IMR-90 (cell line): ENCODE measurements around the gene GTF2H4. TPM values are rescaled to one million over a fixed set of nuclear protein-coding genes. Genes with fewer than 3 reads are reported as not detected.

Source experiments
- ATAC-seq: fragments of 200-7000 bp; cut with Tn5 transposase; 2 replicates; pipeline ENCODE4 v1.9.1; 2020; ENCODE audit warnings: low read depth, mild to moderate bottlenecking, moderate library complexity
- BruUV-seq: library from RNA; stranded (reverse); fragments of 400-500 nt; replicated peaks from 2 replicates; lab custom pipeline; 2021; lab: Mats Ljungman, UMichigan
- CTCF ChIA-PET: fragments of 300-600 bp; formaldehyde crosslinking; extraction: SDS; loops from one replicate; lab custom pipeline; 2021; ENCODE audit warnings: antibody characterized with exemption; lab: Yijun Ruan, JAX
- POLR2A ChIA-PET: fragments of 300-600 bp; sonication (Branson Sonifier 250); formaldehyde crosslinking; loops from one replicate; lab custom pipeline; 2022; ENCODE audit warnings: antibody characterized with exemption; ENCODE audit not compliant: unreplicated experiment; lab: Charles Lee
- DNase-seq: peaks from one replicate; pipeline ENCODE4 v3.0.0; 2013
- H2AFZ ChIP-seq: replicated peaks from 2 replicates; pipeline ENCODE3; 2013; ENCODE audit warnings: low read length, mild to moderate bottlenecking; ENCODE audit not compliant: poor library complexity
- H2AK5ac ChIP-seq: 2 replicates; pipeline ENCODE4 v1.6.1; 2013; ENCODE audit warnings: low read depth, low read length, inconsistent platforms
- H2AK9ac ChIP-seq: replicated peaks from 2 replicates; pipeline ENCODE3; 2013; ENCODE audit warnings: mild to moderate bottlenecking, low read depth, low read length, moderate library complexity; ENCODE audit not compliant: poor library complexity
- H2BK120ac ChIP-seq: 2 replicates; pipeline ENCODE4 v1.6.1; 2013; ENCODE audit warnings: low read depth, low read length, inconsistent platforms
- H2BK15ac ChIP-seq: 3 replicates; pipeline ENCODE4 v1.6.1; 2013; ENCODE audit warnings: low read depth, low read length, inconsistent platforms
- H2BK20ac ChIP-seq: 2 replicates; pipeline ENCODE4 v1.6.1; 2013; ENCODE audit warnings: low read depth, mild to moderate bottlenecking, inconsistent platforms, low read length, moderate library complexity
- H2BK5ac ChIP-seq: 2 replicates; pipeline ENCODE4 v1.6.1; 2013; ENCODE audit warnings: mild to moderate bottlenecking, low read depth, low read length, inconsistent platforms; ENCODE audit not compliant: poor library complexity, severe bottlenecking
- H3K14ac ChIP-seq: replicated peaks from 2 replicates; pipeline ENCODE4 v1.6.1; 2013; ENCODE audit warnings: low read depth, low read length, inconsistent platforms
- H3K18ac ChIP-seq: 2 replicates; pipeline ENCODE4 v1.6.1; 2013; ENCODE audit warnings: low read depth, low read length, control low read depth
- H3K23ac ChIP-seq: 2 replicates; pipeline ENCODE4 v1.6.1; 2013; ENCODE audit warnings: low read depth, low read length, inconsistent platforms
- H3K27ac ChIP-seq: 2 replicates; pipeline ENCODE4 v1.5.1; 2013; ENCODE audit warnings: mild to moderate bottlenecking, control low read depth, low read length; ENCODE audit not compliant: insufficient read depth
- H3K27me3 ChIP-seq: 2 replicates; pipeline ENCODE4 v1.6.1; 2013; ENCODE audit warnings: low read length; ENCODE audit not compliant: control insufficient read depth, insufficient read depth
- H3K36me3 ChIP-seq: 2 replicates; pipeline ENCODE4 v1.6.1; 2013; ENCODE audit warnings: low read length, mixed read lengths; ENCODE audit not compliant: control insufficient read depth, insufficient read depth
- H3K4ac ChIP-seq: 2 replicates; pipeline ENCODE4 v1.6.1; 2013; ENCODE audit warnings: low read depth, low read length, inconsistent platforms
- H3K4me1 ChIP-seq: 2 replicates; pipeline ENCODE4 v1.6.1; 2013; ENCODE audit warnings: low read length, mixed read lengths; ENCODE audit not compliant: control insufficient read depth, insufficient read depth
- H3K4me2 ChIP-seq: 2 replicates; pipeline ENCODE4 v1.6.1; 2013; ENCODE audit warnings: low read depth, mild to moderate bottlenecking, control low read depth, low read length, moderate library complexity
- H3K4me3 ChIP-seq: 2 replicates; pipeline ENCODE4 v1.5.1; 2013; ENCODE audit warnings: low read depth, mild to moderate bottlenecking, control low read depth, low read length, moderate library complexity; ENCODE audit not compliant: insufficient read depth
- H3K56ac ChIP-seq: 2 replicates; pipeline ENCODE4 v1.6.1; 2013; ENCODE audit warnings: low read length, inconsistent platforms; ENCODE audit not compliant: insufficient read depth; ENCODE audit errors: extremely low read depth
- H3K79me1 ChIP-seq, 2 experiments: 2 replicates each; pipeline ENCODE4 v1.6.1; 2013; ENCODE audit warnings: low read length in 2 of 2, inconsistent platforms in 1 of 2, low read depth in 1 of 2
- H3K9ac ChIP-seq: 2 replicates; pipeline ENCODE4 v1.6.1; 2013; ENCODE audit warnings: low read depth, low read length, control low read depth
- H3K9me1 ChIP-seq: 2 replicates; pipeline ENCODE4 v1.6.1; 2013; ENCODE audit warnings: low read length, inconsistent platforms; ENCODE audit not compliant: insufficient read depth
- H3K9me3 ChIP-seq: 2 replicates; pipeline ENCODE4 v1.6.1; 2013; ENCODE audit warnings: low read length; ENCODE audit not compliant: control insufficient read depth, insufficient read depth
- H4K20me1 ChIP-seq: 2 replicates; pipeline ENCODE4 v1.6.1; 2013; ENCODE audit warnings: low read length, inconsistent platforms; ENCODE audit not compliant: insufficient read depth
- H4K5ac ChIP-seq: 2 replicates; pipeline ENCODE4 v1.6.1; 2013; ENCODE audit warnings: mild to moderate bottlenecking, low read depth, low read length, control low read depth
- H4K8ac ChIP-seq, 2 experiments: 2 replicates each; pipeline ENCODE4 v1.6.1; 2013; ENCODE audit warnings: low read depth in 2 of 2, low read length in 2 of 2, control low read depth in 1 of 2, inconsistent platforms in 1 of 2
- H4K91ac ChIP-seq: 2 replicates; pipeline ENCODE4 v1.6.1; 2013; ENCODE audit warnings: low read depth, low read length, inconsistent platforms; ENCODE audit not compliant: insufficient read depth
- FOS ChIP-seq: fragments of 150-350 bp; IDR thresholded peaks from 2 replicates; pipeline ENCODE4 v1.6.1; 2016; ENCODE audit warnings: low read depth, low read length
- NFE2L2 ChIP-seq: fragments of 150-350 bp; IDR thresholded peaks from 2 replicates; pipeline ENCODE4 v1.6.1; 2016; ENCODE audit warnings: low read depth, mild to moderate bottlenecking, low read length
- WGBS, 2 experiments: methylation state at CpG; one replicate each; pipeline versions ENCODE4 v1.1.5 to v1.1.7; 2013; ENCODE audit warnings: missing lambda C conversion rate in 2 of 2; ENCODE audit not compliant: insufficient read length in 1 of 2; ENCODE audit errors: extremely low coverage in 2 of 2; 5-methylcytosine and 5-hydroxymethylcytosine counted together
- dilution Hi-C: fragments of 300-500 bp; cut with HindIII; formaldehyde crosslinking; loops from one replicate; pipeline ENCODE4 v1.14.3; 2018; ENCODE audit warnings: low sequenced_read_pairs; ENCODE audit not compliant: unreplicated experiment
- in situ Hi-C: fragments of 300-500 bp; cut with MboI; formaldehyde crosslinking; loops from 3 replicates; pipeline ENCODE4 v1.14.3; 2019; ENCODE audit warnings: low sequenced_read_pairs, inconsistent platforms, mixed read lengths
- intact Hi-C: fragments of 100-400 bp; cut with micrococcal nuclease; formaldehyde crosslinking; loops from 2 replicates; pipeline ENCODE4 v1.10.0; 2022
- polyA plus RNA-seq, 3 experiments: library from polyadenylated mRNA; depleted of rRNA; stranded (reverse); fragments of >200 nt; gene quantifications; 2 replicates each; pipeline ENCODE4 v1.2.3, GENCODE V29; 2012; ENCODE audit warnings: low replicate concordance in 1 of 3
- total RNA-seq: library from RNA; depleted of rRNA; stranded (reverse); fragments of >200 nt; gene quantifications from 2 replicates; pipeline ENCODE4 v1.2.3, GENCODE V29; 2012
- TF ChIP-seq, protein P1 (sequence below): conservative IDR thresholded peaks from 2 replicates; pipeline ENCODE4 v1.5.1; 2012; ENCODE audit warnings: mild to moderate bottlenecking, low read depth, low read length, improper control_type of control experiment

The GTF2H4 gene
- total and polyA plus RNA-seq, 2 of the 4 experiments (the other 2 are of a cell fraction) = 13.4 to 30.8 TPM

DNA sequence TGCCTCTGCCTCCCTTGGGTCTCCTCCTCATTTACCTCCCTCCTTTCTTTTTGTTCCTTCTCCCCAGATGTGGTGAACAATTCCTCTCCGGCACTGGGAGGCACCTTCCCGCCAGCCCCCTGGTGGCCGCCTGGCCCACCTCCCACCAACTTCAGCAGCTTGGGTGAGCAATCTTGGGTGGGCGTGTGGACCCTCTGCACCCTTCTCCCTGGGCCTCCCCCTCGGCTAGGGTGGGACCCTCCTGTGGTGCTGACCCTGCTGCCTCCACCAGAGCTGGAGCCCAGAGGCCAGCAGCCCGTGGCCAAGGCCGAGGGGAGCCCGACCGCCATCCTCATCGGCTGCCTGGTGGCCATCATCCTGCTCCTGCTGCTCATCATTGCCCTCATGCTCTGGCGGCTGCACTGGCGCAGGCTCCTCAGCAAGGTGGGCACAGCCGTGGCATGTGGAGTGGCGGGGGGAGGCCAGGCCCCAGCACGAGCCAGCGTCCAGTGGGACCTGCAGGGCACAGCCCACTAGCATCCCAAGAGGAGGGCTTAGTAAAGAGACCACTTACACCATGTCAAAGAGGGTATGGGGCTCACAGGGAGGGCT is 14.9 kb upstream of the GTF2H4 start:
- TF ChIP-seq, protein P1, sequence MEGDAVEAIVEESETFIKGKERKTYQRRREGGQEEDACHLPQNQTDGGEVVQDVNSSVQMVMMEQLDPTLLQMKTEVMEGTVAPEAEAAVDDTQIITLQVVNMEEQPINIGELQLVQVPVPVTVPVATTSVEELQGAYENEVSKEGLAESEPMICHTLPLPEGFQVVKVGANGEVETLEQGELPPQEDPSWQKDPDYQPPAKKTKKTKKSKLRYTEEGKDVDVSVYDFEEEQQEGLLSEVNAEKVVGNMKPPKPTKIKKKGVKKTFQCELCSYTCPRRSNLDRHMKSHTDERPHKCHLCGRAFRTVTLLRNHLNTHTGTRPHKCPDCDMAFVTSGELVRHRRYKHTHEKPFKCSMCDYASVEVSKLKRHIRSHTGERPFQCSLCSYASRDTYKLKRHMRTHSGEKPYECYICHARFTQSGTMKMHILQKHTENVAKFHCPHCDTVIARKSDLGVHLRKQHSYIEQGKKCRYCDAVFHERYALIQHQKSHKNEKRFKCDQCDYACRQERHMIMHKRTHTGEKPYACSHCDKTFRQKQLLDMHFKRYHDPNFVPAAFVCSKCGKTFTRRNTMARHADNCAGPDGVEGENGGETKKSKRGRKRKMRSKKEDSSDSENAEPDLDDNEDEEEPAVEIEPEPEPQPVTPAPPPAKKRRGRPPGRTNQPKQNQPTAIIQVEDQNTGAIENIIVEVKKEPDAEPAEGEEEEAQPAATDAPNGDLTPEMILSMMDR = 0 out of 2 replicates have a peak, but pooled peaks have one; percentile 10
- TF ChIP-seq NFE2L2 (no peak), FOS (no peak)
- H4K20me1 ChIP-seq = no peaks in the 10 kb centered on the region; the same call in 1 of the 2 replicates
- H3K36me3 ChIP-seq = peaks cover 67% of the 10 kb centered on the region
- intact Hi-C loops (no loop called here), in situ Hi-C loops (no loop called here), dilution Hi-C loops (no loop called here)
- H3K14ac ChIP-seq = no peak overlapping the region
- H3K56ac ChIP-seq = no peak overlapping the region
- no peak overlapping the region for H3K27ac ChIP-seq
- no peak overlapping the region for H2BK5ac ChIP-seq
- H3K9ac ChIP-seq = no peak overlapping the region
- no peak overlapping the region for H2AFZ ChIP-seq
- H3K9me3 ChIP-seq = no peaks in the 10 kb centered on the region
- no peak overlapping the region for H2BK20ac ChIP-seq
- H3K9me1 ChIP-seq = no peaks in the 10 kb centered on the region
- H4K5ac ChIP-seq = no peak overlapping the region
- no peak overlapping the region for H3K4me3 ChIP-seq
- H2BK15ac ChIP-seq = no peak overlapping the region
- H4K8ac ChIP-seq = no peak overlapping the region
- no peak overlapping the region for H2AK5ac ChIP-seq
- no peak for ATAC-seq
- no TSS peak for BruUV-seq
- no peak for DNase-seq
- no peak overlapping the region for H3K4me2 ChIP-seq
- no peak overlapping the region for H2AK9ac ChIP-seq
- CTCF ChIA-PET = no interaction called here
- H3K79me1 ChIP-seq = peaks cover 3 to 29% of the 10 kb centered on the region in 2 experiments
- H3K27me3 ChIP-seq = no peaks in the 10 kb centered on the region
- no peak overlapping the region for H3K4ac ChIP-seq
- no peak overlapping the region for H4K91ac ChIP-seq
- no peak overlapping the region for H3K23ac ChIP-seq
- POLR2A ChIA-PET = no interaction called here
- no peak overlapping the region for H3K18ac ChIP-seq
- 93% methylated on average over 4 of the region's 16 CpGs; no CpG with 5 or more reads in 1 of the 2 experiments for WGBS, 2 experiments
- no peak overlapping the region for H2BK120ac ChIP-seq
- H3K4me1 ChIP-seq = peaks cover 5% of the 10 kb centered on the region; the same call in 1 of the 2 replicates
